Naive thymus-derived CD4-positive, alpha-beta T cell (primary cell): ENCODE results near the gene HTT. TPM values are rescaled to one million over a fixed set of nuclear protein-coding genes. Genes with fewer than 3 reads are reported as not detected.
A peak's percentile ranks its signal among the peaks of the same experiment; 100 is the strongest.

Source experiments
- ATAC-seq: fragments of 150-1000 bp; cut with Tn5 transposase; 2 replicates; pipeline ENCODE4 v1.10.0; 2021; ENCODE audit warnings: mild to moderate bottlenecking, moderate library complexity
- CTCF ChIA-PET: fragments of 350-600 bp; sonication (Branson Sonifier 250); formaldehyde crosslinking; loops from one replicate; lab custom pipeline; 2021; ENCODE audit warnings: antibody characterized with exemption; lab: Charles Lee
- POLR2A ChIA-PET: fragments of 350-600 bp; sonication (Branson Sonifier 250); formaldehyde crosslinking; loops from one replicate; lab custom pipeline; 2021; ENCODE audit warnings: antibody characterized with exemption, inconsistent platforms; lab: Charles Lee
- DNase-seq, 9 donors: peaks; one replicate each; pipeline versions ENCODE4 v3.0.0 to v3.0.0-alpha.2; 2020 to 2022; ENCODE audit warnings: mixed read lengths in 1 of 9
- H3K27ac ChIP-seq: one replicate; pipeline ENCODE4 v1.7.0; 2013; ENCODE audit warnings: mild to moderate bottlenecking, low read depth, low read length, moderate library complexity
- H3K27me3 ChIP-seq, 2 donors: one replicate each; pipeline ENCODE4 v1.7.0; 2013; ENCODE audit warnings: low read length in 2 of 2, mild to moderate bottlenecking in 2 of 2, moderate library complexity in 2 of 2; ENCODE audit not compliant: control insufficient read depth in 2 of 2, insufficient read depth in 2 of 2
- H3K36me3 ChIP-seq, 3 experiments: 1 replicate in 2 of 3; 2 replicates in 1 of 3; pipeline ENCODE4 v1.7.0; 2013; ENCODE audit warnings: low read length in 3 of 3, mild to moderate bottlenecking in 3 of 3, moderate library complexity in 1 of 3; ENCODE audit not compliant: insufficient read depth in 3 of 3, control insufficient read depth in 2 of 3
- H3K4me1 ChIP-seq, 2 donors: one replicate each; pipeline ENCODE4 v1.7.0; 2013; ENCODE audit warnings: low read length in 2 of 2, mild to moderate bottlenecking in 2 of 2, moderate library complexity in 1 of 2; ENCODE audit not compliant: control insufficient read depth in 2 of 2, insufficient read depth in 2 of 2
- H3K4me3 ChIP-seq: 2 replicates; pipeline ENCODE4 v1.7.0; 2013; ENCODE audit warnings: mild to moderate bottlenecking, low read length
- H3K9me3 ChIP-seq, 3 experiments: 1 replicate in 2 of 3; 2 replicates in 1 of 3; pipeline ENCODE4 v1.7.0; 2013; ENCODE audit warnings: low read length in 3 of 3; ENCODE audit not compliant: control insufficient read depth in 2 of 3
- H3K27ac Mint-ChIP-seq, 9 donors: one replicate each; pipeline ENCODE4 v1.8.0; 2020 to 2022; ENCODE audit warnings: mixed read lengths in 9 of 9, mild to moderate bottlenecking in 8 of 9, moderate library complexity in 5 of 9, inconsistent platforms in 2 of 9
- H3K27me3 Mint-ChIP-seq, 5 donors: one replicate each; pipeline ENCODE4 v1.8.0; 2021 to 2022; ENCODE audit warnings: mixed read lengths in 5 of 5, mild to moderate bottlenecking in 1 of 5
- H3K36me3 Mint-ChIP-seq, 5 donors: one replicate each; pipeline ENCODE4 v1.8.0; 2020 to 2022; ENCODE audit warnings: mixed read lengths in 5 of 5, mild to moderate bottlenecking in 3 of 5, inconsistent platforms in 1 of 5
- H3K4me1 Mint-ChIP-seq, 7 donors: one replicate each; pipeline ENCODE4 v1.8.0; 2020 to 2022; ENCODE audit warnings: mixed read lengths in 7 of 7, mild to moderate bottlenecking in 3 of 7, inconsistent platforms in 1 of 7
- H3K4me3 Mint-ChIP-seq, 10 donors: one replicate each; pipeline ENCODE4 v1.8.0; 2020 to 2022; ENCODE audit warnings: mild to moderate bottlenecking in 10 of 10, mixed read lengths in 10 of 10, moderate library complexity in 6 of 10, inconsistent platforms in 2 of 10
- H3K9me3 Mint-ChIP-seq, 11 donors: one replicate each; pipeline ENCODE4 v1.8.0; 2020 to 2022; ENCODE audit warnings: mixed read lengths in 11 of 11, mild to moderate bottlenecking in 4 of 11, inconsistent platforms in 1 of 11, moderate library complexity in 1 of 11
- intact Hi-C, 2 donors: fragments of 100-400 bp; cut with micrococcal nuclease; formaldehyde crosslinking; loops; one replicate each; pipeline ENCODE4 v1.15.1; 2023
- polyA plus RNA-seq, 2 donors: library from polyadenylated mRNA; unstranded; fragments of 300-500 nt; fragmentation: Illumina TruSeq; gene quantifications; one replicate each; pipeline ENCODE4 v1.2.3, GENCODE V29; 2021
- total RNA-seq, 6 experiments: library from RNA in 5 of 6; stranded (reverse) in 5 of 6; gene quantifications; 1 replicate in 5 of 6; 2 replicates in 1 of 6; pipeline ENCODE4 v1.2.3 and lab custom pipeline; 2021 to 2026

Gene HTT
- total and polyA plus RNA-seq, 7 experiments from 2014 or later, result 2.4 to 115 (median 71.6) TPM

DNA sequence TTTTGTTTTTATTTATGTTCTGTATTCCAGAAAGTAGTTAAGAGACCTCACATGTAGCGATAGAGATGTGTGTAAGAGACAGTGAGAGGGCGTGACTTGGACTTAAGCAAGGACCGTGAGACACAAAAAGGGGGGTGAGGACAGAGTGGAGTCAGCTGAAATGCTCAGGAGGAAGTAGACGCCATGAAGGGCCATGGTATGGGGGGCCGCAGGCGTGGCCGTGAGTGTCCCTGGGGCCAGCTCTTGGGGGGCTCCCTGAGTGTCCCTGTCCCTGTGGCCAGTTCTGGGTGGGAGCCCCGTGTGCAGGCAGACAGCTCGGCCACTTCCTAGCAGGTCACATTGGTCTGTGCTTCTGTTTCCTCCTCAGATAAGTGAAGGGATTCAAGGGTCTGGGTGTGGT is 151.5 kb downstream of the HTT start:
- Mint-ChIP-seq H3K27ac (peak overlapping the region in 1 of 9 donors; percentile 14), H3K4me1 (peaks cover 0 to 7% (median 4%) of the 10 kb centered on the region in 7 donors), H3K27me3 (no peaks in the 10 kb centered on the region), H3K9me3 (peaks cover 0 to 3% (median 0%) of the 10 kb centered on the region in 11 donors), H3K4me3 (no peak overlapping the region), H3K36me3 (peaks cover 22 to 68% (median 29%) of the 10 kb centered on the region in 5 donors)
- Histone ChIP-seq H3K4me3 (no peak overlapping the region), H3K4me1 (no peaks in the 10 kb centered on the region), H3K9me3 (no peaks in the 10 kb centered on the region), H3K36me3 (peaks cover 23 to 93% (median 24%) of the 10 kb centered on the region in 3 experiments), H3K27me3 (no peaks in the 10 kb centered on the region), H3K27ac (no peak overlapping the region)
- ATAC-seq (peak; percentile 73), DNase-seq (no peak)
- CTCF ChIA-PET, result no interaction called here
- intact Hi-C loops, result no loop called here
- POLR2A ChIA-PET, result no interaction called here

DNA sequence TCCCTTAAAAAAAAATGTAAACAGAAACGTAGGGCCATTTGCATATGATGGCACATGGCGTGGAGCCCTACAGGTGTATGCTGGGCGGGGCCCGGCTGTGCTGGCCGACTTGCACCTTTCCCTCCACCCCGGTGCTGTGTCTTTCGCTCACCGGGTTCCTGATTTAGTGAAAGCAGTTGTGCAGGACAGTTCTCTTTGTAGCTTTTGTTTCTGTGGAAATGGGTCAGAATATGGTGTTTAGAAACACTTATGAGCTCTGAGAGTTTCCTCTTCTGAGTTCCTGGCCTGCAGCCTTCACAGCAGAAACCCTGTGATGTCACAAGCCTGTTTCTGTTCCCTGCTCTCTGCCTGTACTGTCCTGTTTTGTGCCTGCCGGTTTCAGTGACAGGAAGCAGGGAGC is 152.0 kb downstream of the HTT start:
- H3K4me1 Mint-ChIP-seq, result peaks cover 0 to 5% (median 0%) of the 10 kb centered on the region in 7 donors
- H3K9me3 ChIP-seq, result no peaks in the 10 kb centered on the region
- DNase-seq, result no peak
- peak overlapping the region in 1 of 9 donors; percentile 22 for H3K27ac Mint-ChIP-seq
- POLR2A ChIA-PET, result no interaction called here
- H3K4me3 ChIP-seq, result no peak overlapping the region
- peaks cover 20 to 66% (median 27%) of the 10 kb centered on the region in 5 donors for H3K36me3 Mint-ChIP-seq
- intact Hi-C loops, result no loop called here
- ATAC-seq, result peak; percentile 68
- H3K4me1 ChIP-seq, result no peaks in the 10 kb centered on the region
- H3K27ac ChIP-seq, result no peak overlapping the region
- peaks cover 0 to 3% (median 0%) of the 10 kb centered on the region in 11 donors for H3K9me3 Mint-ChIP-seq
- H3K4me3 Mint-ChIP-seq, result no peak overlapping the region
- H3K27me3 Mint-ChIP-seq, result no peaks in the 10 kb centered on the region
- H3K36me3 ChIP-seq, result peaks cover 23 to 93% (median 24%) of the 10 kb centered on the region in 3 experiments
- CTCF ChIA-PET, result no interaction called here
- no peaks in the 10 kb centered on the region for H3K27me3 ChIP-seq

DNA sequence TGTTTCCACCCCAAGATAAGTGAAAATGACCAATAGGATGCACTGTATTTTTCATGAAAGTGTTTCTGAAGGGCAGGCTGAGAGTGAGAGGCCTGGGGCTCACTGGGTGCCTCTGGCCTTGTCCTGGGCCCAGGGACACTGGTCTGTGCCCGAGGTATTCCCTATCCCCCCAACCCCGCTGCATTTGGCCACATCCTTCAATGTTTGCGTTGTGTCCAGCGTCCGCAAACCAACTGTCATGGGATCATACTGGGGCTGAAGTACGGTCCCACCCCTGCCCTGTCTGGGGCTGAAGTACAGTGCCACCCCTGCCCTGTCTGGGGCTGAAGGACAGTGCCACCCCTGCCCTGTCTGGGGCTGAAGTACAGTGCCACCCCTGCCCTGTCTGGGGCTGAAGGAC is 152.5 kb downstream of the HTT start:
- Histone ChIP-seq H3K4me3 (no peak overlapping the region), H3K27ac (no peak overlapping the region), H3K4me1 (no peaks in the 10 kb centered on the region), H3K36me3 (peaks cover 24 to 93% (median 28%) of the 10 kb centered on the region in 3 experiments), H3K27me3 (no peaks in the 10 kb centered on the region), H3K9me3 (no peaks in the 10 kb centered on the region)
- intact Hi-C loops, result no loop called here
- Mint-ChIP-seq H3K27me3 (no peaks in the 10 kb centered on the region), H3K4me3 (no peak overlapping the region), H3K36me3 (peaks cover 20 to 68% (median 26%) of the 10 kb centered on the region in 5 donors), H3K4me1 (peaks cover 0 to 5% (median 0%) of the 10 kb centered on the region in 7 donors), H3K9me3 (peaks cover 0 to 3% (median 0%) of the 10 kb centered on the region in 11 donors), H3K27ac (no peak overlapping the region)
- no peak for ATAC-seq
- ChIA-PET POLR2A (no interaction called here), CTCF (no interaction called here)
- no peak for DNase-seq

DNA sequence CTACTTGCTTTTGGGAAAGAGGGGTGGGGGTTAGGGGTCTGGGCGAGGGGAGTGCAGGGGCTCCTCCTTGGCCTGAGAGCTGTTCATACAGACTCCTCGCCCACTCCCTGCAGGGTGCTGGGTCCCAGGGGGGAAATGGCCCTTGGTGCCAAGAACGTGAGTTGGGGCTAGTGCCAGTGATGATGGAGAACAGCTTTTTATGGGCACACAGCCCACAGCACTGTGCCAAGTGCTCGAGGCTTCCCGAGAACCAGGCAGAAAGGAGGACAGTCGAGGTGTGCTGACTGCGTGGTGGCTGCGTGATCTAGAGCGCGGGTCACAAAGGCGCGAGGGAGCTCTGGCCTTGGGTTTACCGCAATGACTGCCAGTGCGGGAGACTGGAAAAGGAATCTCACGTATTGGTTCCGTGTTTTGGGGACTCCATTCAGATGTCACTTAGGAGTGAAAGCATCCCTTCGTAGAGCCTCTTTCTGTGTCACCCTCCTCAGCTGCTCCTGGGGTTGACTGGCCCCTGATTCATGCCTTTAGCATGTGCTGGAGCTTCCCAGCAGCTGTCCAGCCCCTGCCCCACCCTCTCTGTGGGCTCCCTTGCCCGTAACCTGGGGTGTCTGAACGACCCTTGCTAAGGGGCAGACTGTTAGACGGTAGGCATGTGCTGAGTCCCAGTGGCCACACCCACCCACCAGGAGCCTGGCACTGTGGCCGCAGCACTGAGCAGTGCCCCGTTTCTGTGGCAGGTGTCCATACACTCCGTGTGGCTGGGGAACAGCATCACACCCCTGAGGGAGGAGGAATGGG is 153.6 kb downstream of the HTT start:
- peaks cover 0 to 3% (median 0%) of the 10 kb centered on the region in 11 donors for H3K9me3 Mint-ChIP-seq
- POLR2A ChIA-PET, result no interaction called here
- H3K4me1 ChIP-seq, result no peaks in the 10 kb centered on the region
- no peak overlapping the region for H3K4me3 ChIP-seq
- ATAC-seq (no peak), DNase-seq (no peak)
- no peaks in the 10 kb centered on the region for H3K27me3 Mint-ChIP-seq
- CTCF ChIA-PET, result no interaction called here
- intact Hi-C loops, result no loop called here
- peaks cover 0 to 5% (median 0%) of the 10 kb centered on the region in 7 donors for H3K4me1 Mint-ChIP-seq
- H3K27ac ChIP-seq, result no peak overlapping the region
- H3K36me3 Mint-ChIP-seq, result peaks cover 18 to 62% (median 28%) of the 10 kb centered on the region in 5 donors
- peaks cover 20 to 93% (median 28%) of the 10 kb centered on the region in 3 experiments for H3K36me3 ChIP-seq
- no peaks in the 10 kb centered on the region for H3K27me3 ChIP-seq
- H3K9me3 ChIP-seq, result no peaks in the 10 kb centered on the region
- H3K4me3 Mint-ChIP-seq, result no peak overlapping the region
- peak overlapping the region in 3 of 9 donors; percentile 10 to 38 (median 36) for H3K27ac Mint-ChIP-seq

DNA sequence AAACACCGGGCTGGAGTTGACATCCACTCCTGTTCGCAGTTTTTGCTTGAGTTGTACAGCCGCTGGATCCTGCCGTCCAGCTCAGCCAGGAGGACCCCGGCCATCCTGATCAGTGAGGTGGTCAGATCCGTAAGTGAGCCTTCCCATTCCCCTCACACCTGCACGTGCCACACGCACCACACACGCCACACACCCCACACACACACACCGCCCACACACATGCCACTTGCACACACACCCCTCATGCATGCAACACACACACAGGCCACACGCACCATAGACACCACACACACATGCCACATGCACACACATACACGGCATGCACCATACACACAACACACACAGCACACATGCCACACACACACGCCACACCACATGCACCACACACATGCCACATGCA is 154.4 kb downstream of the HTT start:
- ChIA-PET POLR2A (no interaction called here), CTCF (no interaction called here)
- ATAC-seq, result no peak
- no peaks in the 10 kb centered on the region for H3K9me3 ChIP-seq
- H3K27ac ChIP-seq, result no peak overlapping the region
- intact Hi-C loops, result no loop called here
- no peak for DNase-seq
- H3K27me3 ChIP-seq, result no peaks in the 10 kb centered on the region
- no peak overlapping the region for H3K4me3 Mint-ChIP-seq
- peaks cover 0 to 3% (median 0%) of the 10 kb centered on the region in 11 donors for H3K9me3 Mint-ChIP-seq
- peak overlapping the region in 3 of 9 donors; percentile 28 to 47 (median 46) for H3K27ac Mint-ChIP-seq
- no peaks in the 10 kb centered on the region for H3K4me1 ChIP-seq
- H3K36me3 ChIP-seq, result peaks cover 20 to 93% (median 22%) of the 10 kb centered on the region in 3 experiments
- no peak overlapping the region for H3K4me3 ChIP-seq
- peaks cover 20 to 62% (median 28%) of the 10 kb centered on the region in 5 donors for H3K36me3 Mint-ChIP-seq
- H3K4me1 Mint-ChIP-seq, result peaks cover 0 to 5% (median 0%) of the 10 kb centered on the region in 7 donors
- H3K27me3 Mint-ChIP-seq, result no peaks in the 10 kb centered on the region

DNA sequence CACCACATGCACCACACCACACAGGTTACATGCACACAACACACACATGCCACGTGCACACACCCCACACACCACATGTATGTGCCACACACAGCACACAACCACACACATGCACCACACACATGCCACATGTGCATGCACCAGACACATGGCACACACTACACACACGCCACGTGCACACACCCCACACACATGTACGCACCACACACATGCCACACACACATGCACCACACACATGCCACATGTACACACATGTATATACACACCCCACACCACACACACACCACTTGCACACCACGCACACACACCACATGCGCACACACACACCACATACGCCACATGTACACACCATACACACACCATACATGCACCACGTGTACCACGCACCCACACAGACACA is 154.8 kb downstream of the HTT start:
- Mint-ChIP-seq H3K27ac (peak overlapping the region in 4 of 9 donors; percentile 3 to 47 (median 37)), H3K27me3 (no peaks in the 10 kb centered on the region), H3K4me1 (peaks cover 0 to 5% (median 0%) of the 10 kb centered on the region in 7 donors), H3K4me3 (no peak overlapping the region), H3K9me3 (peaks cover 0 to 3% (median 0%) of the 10 kb centered on the region in 11 donors), H3K36me3 (peaks cover 20 to 62% (median 25%) of the 10 kb centered on the region in 5 donors)
- Histone ChIP-seq H3K36me3 (peaks cover 20 to 93% (median 21%) of the 10 kb centered on the region in 3 experiments), H3K4me3 (no peak overlapping the region), H3K27me3 (no peaks in the 10 kb centered on the region), H3K4me1 (no peaks in the 10 kb centered on the region), H3K27ac (no peak overlapping the region), H3K9me3 (no peaks in the 10 kb centered on the region)
- ATAC-seq (no peak), DNase-seq (no peak)
- intact Hi-C loops, result no loop called here
- CTCF ChIA-PET, result no interaction called here
- POLR2A ChIA-PET, result no interaction called here
